HG02610 (cell line): ENCODE measurements around the gene PLSCR2.
"Not testable (repeated sequence)": the region's sequence is repeated elsewhere in the genome, so short reads cannot be mapped to it uniquely, and the experiment has no call there.

ENCODE experiments used
- ATAC-seq: cut with Tn5 transposase; IDR thresholded peaks from one replicate; pipeline ENCODE4 v1.9.1; 2021; ENCODE audit warnings: mild to moderate bottlenecking, moderate library complexity; ENCODE audit not compliant: unreplicated experiment

Gene PLSCR2

GRCh38 chr3:146421819-146422759 is 47.3 kb downstream of the PLSCR2 start:
- no peak for ATAC-seq

DNA sequence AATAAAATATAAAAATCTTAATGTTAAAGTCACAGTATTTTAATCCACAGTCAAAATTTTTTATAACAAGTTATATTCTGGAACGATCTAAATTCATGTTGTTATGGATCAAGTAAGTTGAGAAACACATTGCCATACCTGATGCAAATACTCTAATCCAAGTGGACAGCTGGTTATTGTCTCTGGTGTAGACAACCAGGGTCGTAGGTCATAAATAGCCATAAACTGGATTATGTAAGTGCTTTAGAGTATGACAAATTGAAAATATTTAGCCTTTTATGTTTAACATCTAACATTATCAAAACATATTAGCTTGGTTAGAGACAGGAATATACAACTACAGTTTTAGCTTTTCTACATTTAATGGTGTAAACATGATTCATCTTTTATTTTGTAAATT is 53.0 kb downstream of the PLSCR2 start:
- ATAC-seq: no peak

- ATAC-seq: no peak
Observed at GRCh38 chr3:146414010-146414409, 55.4 kb downstream of the PLSCR2 start.

GRCh38 chr3:146412711-146413110 is 56.6 kb downstream of the PLSCR2 start:
- not testable (repeated sequence) for ATAC-seq

- ATAC-seq: no peak
Observed at GRCh38 chr3:146407956-146408355, 61.4 kb downstream of the PLSCR2 start.

- ATAC-seq: no peak
Observed at GRCh38 chr3:146404436-146404835, 64.9 kb downstream of the PLSCR2 start.

DNA sequence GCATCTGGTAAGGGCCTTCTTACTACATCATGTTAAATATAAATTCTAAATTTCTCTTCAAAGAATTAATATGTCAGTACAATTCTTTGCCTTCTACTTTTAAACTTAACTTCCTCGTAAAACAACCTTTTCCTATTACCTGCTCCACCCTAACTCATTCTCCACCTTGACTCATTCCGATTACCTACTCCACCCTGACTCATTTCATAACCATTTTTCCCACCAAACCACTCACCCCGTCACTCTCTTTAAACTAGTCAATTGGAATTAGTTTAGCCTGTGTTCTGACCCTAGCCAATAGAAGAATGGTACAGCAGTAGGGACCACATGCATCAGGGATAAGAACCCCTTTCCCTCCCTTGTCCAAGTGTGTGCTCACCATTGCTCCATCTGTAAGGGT is 65.6 kb downstream of the PLSCR2 start:
- no peak for ATAC-seq

GRCh38 chr3:146396792-146397191 is 72.6 kb downstream of the PLSCR2 start:
- no peak for ATAC-seq

- no peak for ATAC-seq
Observed at GRCh38 chr3:146395164-146395563, 74.2 kb downstream of the PLSCR2 start.

GRCh38 chr3:146390957-146391356 is 78.4 kb downstream of the PLSCR2 start:
- ATAC-seq: no peak

GRCh38 chr3:146390006-146390772 is 79.2 kb downstream of the PLSCR2 start:
- no peak for ATAC-seq

GRCh38 chr3:146387566-146387965 is 81.8 kb downstream of the PLSCR2 start:
- ATAC-seq: no peak

DNA sequence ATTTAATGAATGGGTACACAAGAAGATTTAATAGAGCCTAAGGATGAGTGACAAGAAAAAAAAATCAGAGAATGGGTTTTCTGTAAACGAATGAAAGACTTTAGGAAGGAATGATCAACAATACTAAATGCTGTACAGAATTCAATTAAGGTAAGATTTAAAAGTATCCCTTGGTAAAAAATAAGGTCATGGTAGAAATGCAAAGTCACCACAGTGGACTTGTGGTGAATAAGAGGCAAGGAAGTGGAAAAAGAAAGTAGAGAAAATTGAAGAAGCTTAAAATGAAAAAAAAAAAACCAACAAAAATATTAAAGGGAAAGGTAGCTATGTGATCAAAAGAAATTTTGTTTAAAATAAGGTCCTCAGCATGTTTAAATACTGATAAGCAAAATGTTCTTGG is 82.4 kb downstream of the PLSCR2 start:
- ATAC-seq: no peak

DNA sequence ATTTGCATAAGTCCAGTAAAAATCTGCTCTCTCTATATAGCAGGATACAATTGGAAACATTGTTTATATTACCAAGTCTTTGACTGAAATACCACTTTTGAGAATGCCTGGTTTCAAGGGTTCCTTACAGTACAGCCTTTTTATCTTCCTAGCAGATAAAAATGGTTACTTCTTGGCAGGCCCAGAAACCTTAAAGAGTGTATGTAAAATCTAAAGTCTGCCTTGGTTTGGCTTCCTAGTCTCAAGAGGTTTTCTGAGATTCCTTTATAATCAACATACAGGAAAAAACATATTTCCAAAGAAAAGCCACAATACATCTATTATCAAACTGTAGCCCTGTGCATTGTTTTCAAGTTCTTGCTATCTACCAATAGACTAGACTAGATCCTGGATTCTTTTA is 84.6 kb downstream of the PLSCR2 start:
- ATAC-seq: no peak
